ENCODE results near the gene PCBD2.

The PCBD2 gene

DNA sequence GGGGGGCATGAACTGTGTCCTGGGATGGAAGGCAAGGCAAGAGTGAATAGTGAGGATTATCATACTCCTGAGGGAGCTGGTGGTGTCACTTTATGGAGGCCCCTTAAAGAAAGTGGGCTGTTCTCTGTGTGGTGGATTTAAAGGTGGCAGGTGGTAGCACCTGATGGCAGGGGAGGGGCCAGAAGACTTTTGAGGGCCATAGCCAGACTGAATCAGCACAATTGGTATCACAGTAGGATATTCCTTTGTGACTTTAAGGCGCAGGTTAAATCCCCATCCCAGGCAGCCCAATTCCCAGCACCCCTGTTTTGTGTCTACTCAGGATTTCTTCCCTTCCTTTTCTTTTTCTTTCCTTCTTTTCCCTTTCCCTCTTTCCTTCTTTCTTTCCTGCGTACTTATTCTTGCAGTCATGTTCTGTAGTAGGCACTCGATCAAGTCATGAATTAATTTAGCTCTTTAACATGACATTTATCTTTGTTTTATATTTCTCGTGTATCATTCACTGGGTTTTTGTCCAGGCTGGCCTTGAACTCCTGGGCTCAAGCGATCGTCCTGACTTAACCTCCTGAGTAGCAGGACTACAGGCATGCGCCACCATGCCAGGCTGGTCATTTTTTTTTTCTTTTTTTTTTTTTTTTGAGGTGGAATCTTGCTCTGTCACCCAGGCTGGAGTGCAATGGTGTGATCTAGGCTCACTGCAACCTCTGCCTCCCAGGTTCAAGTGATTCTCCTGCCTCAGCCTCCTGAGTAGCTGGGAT is 11.0 kb upstream of the PCBD2 start:
- no peak for TF ChIP-seq FOXP2 (optimal IDR thresholded peaks at IDR 0.05; ENCODE audit: borderline replicate concordance, extremely low read depth, extremely low read length, insufficient read depth)
- TF ChIP-seq SIN3A (IDR thresholded peaks at IDR 0.05; ENCODE audit: borderline replicate concordance, insufficient read depth, low read length) = no peak
- TF ChIP-seq, protein P1, sequence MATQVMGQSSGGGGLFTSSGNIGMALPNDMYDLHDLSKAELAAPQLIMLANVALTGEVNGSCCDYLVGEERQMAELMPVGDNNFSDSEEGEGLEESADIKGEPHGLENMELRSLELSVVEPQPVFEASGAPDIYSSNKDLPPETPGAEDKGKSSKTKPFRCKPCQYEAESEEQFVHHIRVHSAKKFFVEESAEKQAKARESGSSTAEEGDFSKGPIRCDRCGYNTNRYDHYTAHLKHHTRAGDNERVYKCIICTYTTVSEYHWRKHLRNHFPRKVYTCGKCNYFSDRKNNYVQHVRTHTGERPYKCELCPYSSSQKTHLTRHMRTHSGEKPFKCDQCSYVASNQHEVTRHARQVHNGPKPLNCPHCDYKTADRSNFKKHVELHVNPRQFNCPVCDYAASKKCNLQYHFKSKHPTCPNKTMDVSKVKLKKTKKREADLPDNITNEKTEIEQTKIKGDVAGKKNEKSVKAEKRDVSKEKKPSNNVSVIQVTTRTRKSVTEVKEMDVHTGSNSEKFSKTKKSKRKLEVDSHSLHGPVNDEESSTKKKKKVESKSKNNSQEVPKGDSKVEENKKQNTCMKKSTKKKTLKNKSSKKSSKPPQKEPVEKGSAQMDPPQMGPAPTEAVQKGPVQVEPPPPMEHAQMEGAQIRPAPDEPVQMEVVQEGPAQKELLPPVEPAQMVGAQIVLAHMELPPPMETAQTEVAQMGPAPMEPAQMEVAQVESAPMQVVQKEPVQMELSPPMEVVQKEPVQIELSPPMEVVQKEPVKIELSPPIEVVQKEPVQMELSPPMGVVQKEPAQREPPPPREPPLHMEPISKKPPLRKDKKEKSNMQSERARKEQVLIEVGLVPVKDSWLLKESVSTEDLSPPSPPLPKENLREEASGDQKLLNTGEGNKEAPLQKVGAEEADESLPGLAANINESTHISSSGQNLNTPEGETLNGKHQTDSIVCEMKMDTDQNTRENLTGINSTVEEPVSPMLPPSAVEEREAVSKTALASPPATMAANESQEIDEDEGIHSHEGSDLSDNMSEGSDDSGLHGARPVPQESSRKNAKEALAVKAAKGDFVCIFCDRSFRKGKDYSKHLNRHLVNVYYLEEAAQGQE (IDR thresholded peaks at IDR 0.05; ENCODE audit: insufficient read depth in 1 of 2, low read depth in 2 of 2, low read length in 2 of 2) = no peak
- TF ChIP-seq POLR2AphosphoS5 (IDR thresholded peaks at IDR 0.05; ENCODE audit: low read depth, low read length) = no peak
- TF ChIP-seq TAF1 (IDR thresholded peaks at IDR 0.05; ENCODE audit: borderline replicate concordance, insufficient read depth, low read length) = no peak

DNA sequence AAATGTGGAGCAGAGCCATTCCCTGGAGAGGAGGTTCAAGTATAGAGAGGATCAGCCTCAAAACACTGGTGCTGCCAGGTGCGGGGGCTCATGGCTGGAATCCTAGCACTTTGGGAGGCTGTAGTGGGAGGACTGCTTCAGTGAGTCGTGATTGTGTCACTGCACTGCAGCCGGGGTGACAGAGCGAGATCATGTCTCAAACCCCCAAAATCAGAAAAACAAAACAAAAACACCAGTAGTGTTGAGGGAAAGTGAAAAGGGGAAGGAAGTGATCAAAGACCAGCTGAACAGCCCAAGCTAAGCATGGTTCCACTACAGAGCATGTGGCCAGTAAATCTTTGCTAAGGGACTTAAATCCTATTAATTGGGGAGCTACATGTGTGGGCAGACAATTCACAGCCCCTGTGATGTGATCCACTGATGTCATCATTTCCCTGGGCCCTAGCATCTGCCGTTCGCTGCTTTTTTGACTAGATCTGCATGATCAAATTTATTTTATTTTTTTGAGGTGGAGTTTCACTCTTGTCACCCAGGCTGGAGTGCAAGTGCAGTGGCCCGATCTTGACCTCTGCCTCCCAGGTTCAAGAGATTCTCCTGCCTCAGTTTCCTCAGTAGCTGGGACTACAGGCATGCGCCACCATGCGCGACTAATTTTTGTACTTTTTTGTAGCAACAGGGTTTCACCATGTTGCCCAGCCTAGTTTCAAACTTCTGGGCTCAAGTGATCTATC is 2.7 kb upstream of the PCBD2 start:
- TF ChIP-seq SIN3A (IDR thresholded peaks at IDR 0.05; ENCODE audit: borderline replicate concordance, insufficient read depth, low read length) (no peak), POLR2AphosphoS5 (IDR thresholded peaks at IDR 0.05; ENCODE audit: low read depth, low read length) (no peak), TAF1 (IDR thresholded peaks at IDR 0.05; ENCODE audit: borderline replicate concordance, insufficient read depth, low read length) (no peak), FOXP2 (optimal IDR thresholded peaks at IDR 0.05; ENCODE audit: borderline replicate concordance, extremely low read depth, extremely low read length, insufficient read depth) (no peak)
- TF ChIP-seq, protein P1 (IDR thresholded peaks at IDR 0.05; ENCODE audit: insufficient read depth in 1 of 2, low read depth in 2 of 2, low read length in 2 of 2) = no peak

DNA sequence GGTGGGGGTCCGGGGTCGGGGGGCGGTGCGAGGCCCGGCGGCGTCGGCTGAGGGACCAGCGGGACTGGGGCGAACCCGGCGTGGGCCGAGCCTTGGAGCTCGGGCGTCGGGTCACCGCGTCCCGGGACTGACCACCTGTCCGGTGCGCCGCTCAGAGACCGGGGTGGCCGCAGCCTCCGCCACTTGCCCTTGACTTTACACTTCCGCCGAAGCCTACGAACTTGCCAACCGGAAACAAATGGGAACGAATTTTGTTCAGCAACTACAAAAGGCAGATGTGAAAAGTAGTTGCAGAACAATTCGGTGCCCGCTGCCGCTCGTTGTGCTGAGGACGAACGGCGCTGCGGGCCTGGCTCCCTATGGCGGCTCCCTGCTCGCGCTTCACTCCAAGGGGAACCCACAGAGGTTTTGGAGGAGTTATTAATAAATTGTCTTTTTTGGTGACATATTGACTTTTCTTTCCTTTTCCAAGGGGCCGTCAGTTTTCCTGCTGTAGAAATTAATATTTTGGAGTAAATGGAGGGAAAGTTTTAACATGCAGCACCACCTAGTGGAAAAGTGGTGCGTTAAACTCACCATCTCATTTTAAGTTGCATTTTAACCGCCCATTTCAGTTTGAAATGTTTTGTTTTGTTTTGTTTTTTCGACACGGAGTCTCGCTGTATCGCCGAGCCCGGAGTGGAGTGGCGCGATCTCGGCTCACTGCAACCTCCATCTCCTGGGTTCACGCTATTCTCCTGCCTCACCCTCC is 490 bp downstream of the PCBD2 start:
- no peak for TF ChIP-seq FOXP2 (optimal IDR thresholded peaks at IDR 0.05; ENCODE audit: borderline replicate concordance, extremely low read depth, extremely low read length, insufficient read depth)
- no peak for TF ChIP-seq POLR2AphosphoS5 (IDR thresholded peaks at IDR 0.05; ENCODE audit: low read depth, low read length)
- TF ChIP-seq SIN3A (IDR thresholded peaks at IDR 0.05; ENCODE audit: borderline replicate concordance, insufficient read depth, low read length) = no peak
- TF ChIP-seq, protein P1 (IDR thresholded peaks at IDR 0.05; ENCODE audit: insufficient read depth in 1 of 2, low read depth in 2 of 2, low read length in 2 of 2) = no peak
- no peak for TF ChIP-seq TAF1 (IDR thresholded peaks at IDR 0.05; ENCODE audit: borderline replicate concordance, insufficient read depth, low read length)

DNA sequence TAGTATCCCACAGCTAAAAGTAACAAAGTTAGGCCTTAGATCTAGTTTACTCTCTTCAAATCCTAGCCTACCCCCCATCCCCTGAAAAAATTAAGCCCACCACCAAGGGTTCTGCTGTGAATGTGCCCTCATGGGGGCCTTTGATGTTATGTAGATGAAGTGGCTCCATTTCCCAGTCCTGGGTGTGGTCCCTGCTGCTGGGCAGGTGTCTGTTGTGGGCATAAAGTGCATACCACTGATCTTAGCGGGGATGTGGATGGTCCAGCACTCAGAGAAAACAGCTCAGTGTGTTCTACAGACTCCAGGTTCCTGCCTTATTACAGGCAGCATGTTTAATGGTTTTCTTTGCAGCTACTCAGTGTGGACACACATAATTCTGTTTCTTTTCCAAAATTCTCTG is 1.9 kb downstream of the PCBD2 start:
- TF ChIP-seq TAF1 (IDR thresholded peaks at IDR 0.05; ENCODE audit: borderline replicate concordance, insufficient read depth, low read length) = no peak
- TF ChIP-seq, protein P1 (IDR thresholded peaks at IDR 0.05; ENCODE audit: insufficient read depth in 1 of 2, low read depth in 2 of 2, low read length in 2 of 2) = no peak
- no peak for TF ChIP-seq FOXP2 (optimal IDR thresholded peaks at IDR 0.05; ENCODE audit: borderline replicate concordance, extremely low read depth, extremely low read length, insufficient read depth)
- TF ChIP-seq POLR2AphosphoS5 (IDR thresholded peaks at IDR 0.05; ENCODE audit: low read depth, low read length) = no peak
- no peak for TF ChIP-seq SIN3A (IDR thresholded peaks at IDR 0.05; ENCODE audit: borderline replicate concordance, insufficient read depth, low read length)

Measured in PFSK-1 (cell line).